IMR-90 (cell line): Measurements from ENCODE around the gene GPR173. TPM values are rescaled to one million over a fixed set of nuclear protein-coding genes. Genes with fewer than 3 reads are reported as not detected.

Experiments used
- ATAC-seq: fragments of 200-7000 bp; cut with Tn5 transposase; 2 replicates; pipeline ENCODE4 v1.9.1; 2020; ENCODE audit warnings: low read depth, mild to moderate bottlenecking, moderate library complexity
- BruUV-seq: library from RNA; stranded (reverse); fragments of 400-500 nt; replicated peaks from 2 replicates; lab custom pipeline; 2021; lab: Mats Ljungman, UMichigan
- CTCF ChIA-PET: fragments of 300-600 bp; formaldehyde crosslinking; extraction: SDS; loops from one replicate; lab custom pipeline; 2021; ENCODE audit warnings: antibody characterized with exemption; lab: Yijun Ruan, JAX
- POLR2A ChIA-PET: fragments of 300-600 bp; sonication (Branson Sonifier 250); formaldehyde crosslinking; loops from one replicate; lab custom pipeline; 2022; ENCODE audit warnings: antibody characterized with exemption; ENCODE audit not compliant: unreplicated experiment; lab: Charles Lee
- DNase-seq: peaks from one replicate; pipeline ENCODE4 v3.0.0; 2013
- H2AFZ ChIP-seq: replicated peaks from 2 replicates; pipeline ENCODE3; 2013; ENCODE audit warnings: low read length, mild to moderate bottlenecking; ENCODE audit not compliant: poor library complexity
- H2AK5ac ChIP-seq: 2 replicates; pipeline ENCODE4 v1.6.1; 2013; ENCODE audit warnings: low read depth, low read length, inconsistent platforms
- H2AK9ac ChIP-seq: replicated peaks from 2 replicates; pipeline ENCODE3; 2013; ENCODE audit warnings: mild to moderate bottlenecking, low read depth, low read length, moderate library complexity; ENCODE audit not compliant: poor library complexity
- H2BK120ac ChIP-seq: 2 replicates; pipeline ENCODE4 v1.6.1; 2013; ENCODE audit warnings: low read depth, low read length, inconsistent platforms
- H2BK15ac ChIP-seq: 3 replicates; pipeline ENCODE4 v1.6.1; 2013; ENCODE audit warnings: low read depth, low read length, inconsistent platforms
- H2BK20ac ChIP-seq: 2 replicates; pipeline ENCODE4 v1.6.1; 2013; ENCODE audit warnings: low read depth, mild to moderate bottlenecking, inconsistent platforms, low read length, moderate library complexity
- H2BK5ac ChIP-seq: 2 replicates; pipeline ENCODE4 v1.6.1; 2013; ENCODE audit warnings: mild to moderate bottlenecking, low read depth, low read length, inconsistent platforms; ENCODE audit not compliant: poor library complexity, severe bottlenecking
- H3K14ac ChIP-seq: replicated peaks from 2 replicates; pipeline ENCODE4 v1.6.1; 2013; ENCODE audit warnings: low read depth, low read length, inconsistent platforms
- H3K18ac ChIP-seq: 2 replicates; pipeline ENCODE4 v1.6.1; 2013; ENCODE audit warnings: low read depth, low read length, control low read depth
- H3K23ac ChIP-seq: 2 replicates; pipeline ENCODE4 v1.6.1; 2013; ENCODE audit warnings: low read depth, low read length, inconsistent platforms
- H3K27ac ChIP-seq: 2 replicates; pipeline ENCODE4 v1.5.1; 2013; ENCODE audit warnings: mild to moderate bottlenecking, control low read depth, low read length; ENCODE audit not compliant: insufficient read depth
- H3K27me3 ChIP-seq: 2 replicates; pipeline ENCODE4 v1.6.1; 2013; ENCODE audit warnings: low read length; ENCODE audit not compliant: control insufficient read depth, insufficient read depth
- H3K36me3 ChIP-seq: 2 replicates; pipeline ENCODE4 v1.6.1; 2013; ENCODE audit warnings: low read length, mixed read lengths; ENCODE audit not compliant: control insufficient read depth, insufficient read depth
- H3K4ac ChIP-seq: 2 replicates; pipeline ENCODE4 v1.6.1; 2013; ENCODE audit warnings: low read depth, low read length, inconsistent platforms
- H3K4me1 ChIP-seq: 2 replicates; pipeline ENCODE4 v1.6.1; 2013; ENCODE audit warnings: low read length, mixed read lengths; ENCODE audit not compliant: control insufficient read depth, insufficient read depth
- H3K4me2 ChIP-seq: 2 replicates; pipeline ENCODE4 v1.6.1; 2013; ENCODE audit warnings: low read depth, mild to moderate bottlenecking, control low read depth, low read length, moderate library complexity
- H3K4me3 ChIP-seq: 2 replicates; pipeline ENCODE4 v1.5.1; 2013; ENCODE audit warnings: low read depth, mild to moderate bottlenecking, control low read depth, low read length, moderate library complexity; ENCODE audit not compliant: insufficient read depth
- H3K56ac ChIP-seq: 2 replicates; pipeline ENCODE4 v1.6.1; 2013; ENCODE audit warnings: low read length, inconsistent platforms; ENCODE audit not compliant: insufficient read depth; ENCODE audit errors: extremely low read depth
- H3K79me1 ChIP-seq, 2 experiments: 2 replicates each; pipeline ENCODE4 v1.6.1; 2013; ENCODE audit warnings: low read length in 2 of 2, inconsistent platforms in 1 of 2, low read depth in 1 of 2
- H3K9ac ChIP-seq: 2 replicates; pipeline ENCODE4 v1.6.1; 2013; ENCODE audit warnings: low read depth, low read length, control low read depth
- H3K9me1 ChIP-seq: 2 replicates; pipeline ENCODE4 v1.6.1; 2013; ENCODE audit warnings: low read length, inconsistent platforms; ENCODE audit not compliant: insufficient read depth
- H3K9me3 ChIP-seq: 2 replicates; pipeline ENCODE4 v1.6.1; 2013; ENCODE audit warnings: low read length; ENCODE audit not compliant: control insufficient read depth, insufficient read depth
- H4K20me1 ChIP-seq: 2 replicates; pipeline ENCODE4 v1.6.1; 2013; ENCODE audit warnings: low read length, inconsistent platforms; ENCODE audit not compliant: insufficient read depth
- H4K5ac ChIP-seq: 2 replicates; pipeline ENCODE4 v1.6.1; 2013; ENCODE audit warnings: mild to moderate bottlenecking, low read depth, low read length, control low read depth
- H4K8ac ChIP-seq, 2 experiments: 2 replicates each; pipeline ENCODE4 v1.6.1; 2013; ENCODE audit warnings: low read depth in 2 of 2, low read length in 2 of 2, control low read depth in 1 of 2, inconsistent platforms in 1 of 2
- H4K91ac ChIP-seq: 2 replicates; pipeline ENCODE4 v1.6.1; 2013; ENCODE audit warnings: low read depth, low read length, inconsistent platforms; ENCODE audit not compliant: insufficient read depth
- BHLHE40 ChIP-seq: fragments of 150-350 bp; IDR thresholded peaks from 2 replicates; pipeline ENCODE4 v1.6.1; 2016; ENCODE audit warnings: mild to moderate bottlenecking, low read depth, low read length
- CEBPB ChIP-seq: IDR thresholded peaks from 2 replicates; pipeline ENCODE4 v1.6.1; 2012; ENCODE audit warnings: low read depth, low read length, improper control_type of control experiment
- FOS ChIP-seq: fragments of 150-350 bp; IDR thresholded peaks from 2 replicates; pipeline ENCODE4 v1.6.1; 2016; ENCODE audit warnings: low read depth, low read length
- MAFK ChIP-seq: IDR thresholded peaks from 2 replicates; pipeline ENCODE4 v1.6.1; 2012; ENCODE audit warnings: low read depth, low read length, improper control_type of control experiment
- MAZ ChIP-seq: IDR thresholded peaks from 2 replicates; pipeline ENCODE4 v1.6.1; 2012; ENCODE audit warnings: low read depth, mild to moderate bottlenecking, low read length, improper control_type of control experiment, moderate library complexity, borderline replicate concordance
- MXI1 ChIP-seq: IDR thresholded peaks from 2 replicates; pipeline ENCODE4 v1.6.1; 2012; ENCODE audit warnings: low read depth, mild to moderate bottlenecking, low read length, moderate library complexity, borderline replicate concordance
- NFE2L2 ChIP-seq: fragments of 150-350 bp; IDR thresholded peaks from 2 replicates; pipeline ENCODE4 v1.6.1; 2016; ENCODE audit warnings: low read depth, mild to moderate bottlenecking, low read length
- POLR2A ChIP-seq: IDR thresholded peaks from 2 replicates; pipeline ENCODE4 v1.6.1; 2012; ENCODE audit warnings: mild to moderate bottlenecking, low read depth, low read length
- RAD21 ChIP-seq: IDR thresholded peaks from 2 replicates; pipeline ENCODE4 v1.6.1; 2012; ENCODE audit warnings: low read length, improper control_type of control experiment
- RCOR1 ChIP-seq: IDR thresholded peaks from 2 replicates; pipeline ENCODE4 v1.6.1; 2012; ENCODE audit warnings: mild to moderate bottlenecking, low read length, improper control_type of control experiment; ENCODE audit not compliant: insufficient replicate concordance
- RFX5 ChIP-seq: IDR thresholded peaks from 2 replicates; pipeline ENCODE4 v1.8.0; 2012; ENCODE audit warnings: low read depth, mild to moderate bottlenecking, low read length, moderate library complexity
- WGBS, 2 experiments: methylation state at CpG; one replicate each; pipeline versions ENCODE4 v1.1.5 to v1.1.7; 2013; ENCODE audit warnings: missing lambda C conversion rate in 2 of 2; ENCODE audit not compliant: insufficient read length in 1 of 2; ENCODE audit errors: extremely low coverage in 2 of 2; 5-methylcytosine and 5-hydroxymethylcytosine counted together
- dilution Hi-C: fragments of 300-500 bp; cut with HindIII; formaldehyde crosslinking; loops from one replicate; pipeline ENCODE4 v1.14.3; 2018; ENCODE audit warnings: low sequenced_read_pairs; ENCODE audit not compliant: unreplicated experiment
- in situ Hi-C: fragments of 300-500 bp; cut with MboI; formaldehyde crosslinking; loops from 3 replicates; pipeline ENCODE4 v1.14.3; 2019; ENCODE audit warnings: low sequenced_read_pairs, inconsistent platforms, mixed read lengths
- intact Hi-C: fragments of 100-400 bp; cut with micrococcal nuclease; formaldehyde crosslinking; loops from 2 replicates; pipeline ENCODE4 v1.10.0; 2022
- polyA plus RNA-seq, 3 experiments: library from polyadenylated mRNA; depleted of rRNA; stranded (reverse); fragments of >200 nt; gene quantifications; 2 replicates each; pipeline ENCODE4 v1.2.3, GENCODE V29; 2012; ENCODE audit warnings: low replicate concordance in 1 of 3
- total RNA-seq: library from RNA; depleted of rRNA; stranded (reverse); fragments of >200 nt; gene quantifications from 2 replicates; pipeline ENCODE4 v1.2.3, GENCODE V29; 2012
- TF ChIP-seq, protein P1 (sequence below): conservative IDR thresholded peaks from 2 replicates; pipeline ENCODE4 v1.5.1; 2012; ENCODE audit warnings: mild to moderate bottlenecking, low read depth, low read length, improper control_type of control experiment
- TF ChIP-seq, protein P2 (sequence below): fragments of 150-350 bp; IDR thresholded peaks from 2 replicates; pipeline ENCODE4 v1.6.1; 2016; ENCODE audit warnings: low read depth, mild to moderate bottlenecking, low read length, moderate library complexity, borderline replicate concordance

GPR173 gene
- total and polyA plus RNA-seq, 2 of the 4 experiments (the other 2 are of a cell fraction) = 0.90 to 6.1 TPM

DNA sequence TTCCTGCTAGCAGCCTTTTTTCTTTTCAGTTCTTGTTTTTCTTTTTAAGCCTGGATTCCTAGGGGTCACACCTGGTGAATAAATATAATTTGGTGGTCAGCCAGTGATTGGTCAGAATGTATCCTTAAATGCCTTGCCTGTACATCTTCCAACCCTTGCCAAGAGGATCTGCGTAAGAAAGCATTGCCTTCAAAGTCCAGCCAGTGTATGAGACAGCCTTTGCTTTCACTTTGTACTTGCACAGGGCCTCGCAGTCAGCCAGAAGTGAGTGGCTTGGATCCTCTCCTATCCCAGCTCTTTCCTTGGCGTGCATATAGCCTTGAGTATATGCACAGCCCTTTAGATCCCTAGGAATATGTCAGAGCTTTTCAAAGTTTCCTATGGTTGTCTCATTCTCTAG, 67.5 kb downstream of the GPR173 start:
- no peak overlapping the region for H2BK120ac ChIP-seq
- H3K9ac ChIP-seq = no peak overlapping the region
- H3K9me3 ChIP-seq = no peaks in the 10 kb centered on the region
- no peaks in the 10 kb centered on the region for H3K36me3 ChIP-seq
- peak; percentile 61 for DNase-seq
- H3K4me2 ChIP-seq = peak overlapping the region; percentile 19
- BruUV-seq = no TSS peak
- H4K5ac ChIP-seq = no peak overlapping the region
- no peak overlapping the region for H2AK9ac ChIP-seq
- no peaks in the 10 kb centered on the region for H3K4me1 ChIP-seq
- H3K9me1 ChIP-seq = no peaks in the 10 kb centered on the region
- no peak overlapping the region for H3K23ac ChIP-seq
- TF ChIP-seq, protein P1, sequence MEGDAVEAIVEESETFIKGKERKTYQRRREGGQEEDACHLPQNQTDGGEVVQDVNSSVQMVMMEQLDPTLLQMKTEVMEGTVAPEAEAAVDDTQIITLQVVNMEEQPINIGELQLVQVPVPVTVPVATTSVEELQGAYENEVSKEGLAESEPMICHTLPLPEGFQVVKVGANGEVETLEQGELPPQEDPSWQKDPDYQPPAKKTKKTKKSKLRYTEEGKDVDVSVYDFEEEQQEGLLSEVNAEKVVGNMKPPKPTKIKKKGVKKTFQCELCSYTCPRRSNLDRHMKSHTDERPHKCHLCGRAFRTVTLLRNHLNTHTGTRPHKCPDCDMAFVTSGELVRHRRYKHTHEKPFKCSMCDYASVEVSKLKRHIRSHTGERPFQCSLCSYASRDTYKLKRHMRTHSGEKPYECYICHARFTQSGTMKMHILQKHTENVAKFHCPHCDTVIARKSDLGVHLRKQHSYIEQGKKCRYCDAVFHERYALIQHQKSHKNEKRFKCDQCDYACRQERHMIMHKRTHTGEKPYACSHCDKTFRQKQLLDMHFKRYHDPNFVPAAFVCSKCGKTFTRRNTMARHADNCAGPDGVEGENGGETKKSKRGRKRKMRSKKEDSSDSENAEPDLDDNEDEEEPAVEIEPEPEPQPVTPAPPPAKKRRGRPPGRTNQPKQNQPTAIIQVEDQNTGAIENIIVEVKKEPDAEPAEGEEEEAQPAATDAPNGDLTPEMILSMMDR = no peak
- no peak for TF ChIP-seq MXI1
- no peak for TF ChIP-seq MAFK
- no peak for TF ChIP-seq MAZ
- no peak for TF ChIP-seq RAD21
- no peak for TF ChIP-seq BHLHE40
- no peak for TF ChIP-seq FOS
- TF ChIP-seq CEBPB = no peak
- TF ChIP-seq, protein P2, sequence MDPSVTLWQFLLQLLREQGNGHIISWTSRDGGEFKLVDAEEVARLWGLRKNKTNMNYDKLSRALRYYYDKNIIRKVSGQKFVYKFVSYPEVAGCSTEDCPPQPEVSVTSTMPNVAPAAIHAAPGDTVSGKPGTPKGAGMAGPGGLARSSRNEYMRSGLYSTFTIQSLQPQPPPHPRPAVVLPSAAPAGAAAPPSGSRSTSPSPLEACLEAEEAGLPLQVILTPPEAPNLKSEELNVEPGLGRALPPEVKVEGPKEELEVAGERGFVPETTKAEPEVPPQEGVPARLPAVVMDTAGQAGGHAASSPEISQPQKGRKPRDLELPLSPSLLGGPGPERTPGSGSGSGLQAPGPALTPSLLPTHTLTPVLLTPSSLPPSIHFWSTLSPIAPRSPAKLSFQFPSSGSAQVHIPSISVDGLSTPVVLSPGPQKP = no peak
- TF ChIP-seq RFX5 = no peak
- no peak for TF ChIP-seq NFE2L2
- no peak for TF ChIP-seq RCOR1
- TF ChIP-seq POLR2A = no peak
- no peak overlapping the region for H2AFZ ChIP-seq
- no peak overlapping the region for H4K91ac ChIP-seq
- no peak overlapping the region for H2BK15ac ChIP-seq
- in situ Hi-C loops (no loop called here), dilution Hi-C loops (no loop called here), intact Hi-C loops (no loop called here)
- H3K4ac ChIP-seq = no peak overlapping the region
- H3K18ac ChIP-seq = no peak overlapping the region
- no peak overlapping the region for H2BK20ac ChIP-seq
- peak overlapping the region; percentile 6 for H2BK5ac ChIP-seq
- H3K56ac ChIP-seq = no peak overlapping the region
- H4K20me1 ChIP-seq = no peaks in the 10 kb centered on the region
- H4K8ac ChIP-seq = 0 out of 4 replicates have a peak overlapping the region, but pooled peaks of 1 of the 2 experiments have one; percentile 54
- peaks cover 0 to 12% of the 10 kb centered on the region in 2 experiments; a peak in 2 of 4 replicates for H3K79me1 ChIP-seq
- no peak overlapping the region for H3K4me3 ChIP-seq
- no CpG with 5 or more reads among the region's 3 CpGs for WGBS, 2 experiments
- H3K27me3 ChIP-seq = peaks cover under 1% of the 10 kb centered on the region; the same call in 1 of the 2 replicates
- ATAC-seq = peak; percentile 80
- ChIA-PET POLR2A (no interaction called here), CTCF (no interaction called here)
- H2AK5ac ChIP-seq = no peak overlapping the region
- H3K27ac ChIP-seq = no peak overlapping the region; the same call in 1 of the 2 replicates
- H3K14ac ChIP-seq = no peak overlapping the region
